K562 (cell line): Measurements from ENCODE around the gene COX5A. TPM values are rescaled to one million over a fixed set of nuclear protein-coding genes. Genes with fewer than 3 reads are reported as not detected.

Experiments
- BRD4 ChIP-seq: fragments of 200-600 bp; sonication (generic); IDR thresholded peaks from 2 replicates; pipeline ENCODE4 v1.6.1; 2017; ENCODE audit warnings: inconsistent platforms
- HDAC2 ChIP-seq: fragments of 450-650 bp; IDR thresholded peaks from 2 replicates; pipeline ENCODE4 v1.6.1; 2016; ENCODE audit warnings: mild to moderate bottlenecking
- HSF4 ChIP-seq: fragments of 250-450 bp; sonication (Bioruptor Pico); IDR thresholded peaks from 2 replicates; pipeline ENCODE4 v2.1.2; 2022; ENCODE audit warnings: mild to moderate bottlenecking, moderate library complexity, borderline replicate concordance
- MEF2A ChIP-seq: IDR thresholded peaks from 2 replicates; pipeline ENCODE4 v1.6.1; 2011; ENCODE audit warnings: low read depth, mild to moderate bottlenecking, low read length, moderate library complexity; ENCODE audit not compliant: control insufficient read depth
- POLR2G ChIP-seq: fragments of 200-400 bp; formaldehyde crosslinking; IDR thresholded peaks from 2 replicates; pipeline ENCODE4 v1.6.1; 2017; ENCODE audit warnings: low read depth, mild to moderate bottlenecking, antibody characterized with exemption, low read length, moderate library complexity
- RAD51 ChIP-seq: fragments of 450-650 bp; IDR thresholded peaks from 2 replicates; pipeline ENCODE4 v1.7.1; 2016; ENCODE audit warnings: low read depth, mild to moderate bottlenecking, borderline replicate concordance
- SIN3A ChIP-seq, 2 experiments: fragments of 150-350 bp in 1 of 2; IDR thresholded peaks; 2 replicates each; pipeline ENCODE4 v1.6.1; 2011 to 2016; ENCODE audit warnings: borderline replicate concordance in 2 of 2, low read depth in 2 of 2, low read length in 2 of 2, mild to moderate bottlenecking in 2 of 2, moderate library complexity in 2 of 2; ENCODE audit not compliant: control insufficient read depth in 1 of 2
- TAL1 ChIP-seq: fragments of 450-650 bp; IDR thresholded peaks from 2 replicates; pipeline ENCODE4 v1.6.1; 2016; ENCODE audit warnings: mild to moderate bottlenecking
- U2AF1 ChIP-seq: fragments of 200-400 bp; formaldehyde crosslinking; optimal IDR thresholded peaks from 2 replicates; pipeline ENCODE3; 2017; ENCODE audit warnings: mild to moderate bottlenecking, low read depth, low read length, moderate library complexity
- XRCC5 ChIP-seq: fragments of 200-400 bp; formaldehyde crosslinking; IDR thresholded peaks from 2 replicates; pipeline ENCODE4 v1.6.1; 2017; ENCODE audit warnings: low read depth, mild to moderate bottlenecking, low read length
- ZBTB12 ChIP-seq: fragments of 250-450 bp; sonication (Bioruptor Pico); IDR thresholded peaks from 2 replicates; pipeline ENCODE4 v1.4.0; 2020
- ZNF77 ChIP-seq: fragments of 250-450 bp; sonication (Bioruptor Pico); IDR thresholded peaks from 2 replicates; pipeline ENCODE4 v1.5.0; 2020
- polyA plus RNA-seq, 8 experiments: library from polyadenylated mRNA; depleted of rRNA in 4 of 8; stranded (reverse) in 5 of 8; unstranded in 3 of 8; fragments of >200 nt; fragmentation: Nextera tagmentation in 2 of 8; fragmentation: Illumina TruSeq in 1 of 8; extraction: Ambion mirVana in 2 of 8; extraction: Trizol in 1 of 8; gene quantifications; 2 replicates each; pipeline versions ENCODE4 v1.2.1 to v1.2.3, GENCODE V29; 2011 to 2014; ENCODE audit warnings: inconsistent platforms in 1 of 8, missing spikeins in 1 of 8
- total RNA-seq, 7 experiments: library from RNA; depleted of rRNA in 6 of 7; stranded (reverse); fragments of >200 nt in 6 of 7; fragmentation: Illumina TruSeq in 2 of 7; extraction: Trizol in 2 of 7; gene quantifications; 2 replicates each; pipeline versions ENCODE4 v1.2.1 to v1.2.3, GENCODE V29; 2011 to 2021; ENCODE audit warnings: low replicate concordance in 1 of 7
- TF ChIP-seq, protein P1 (sequence below): fragments of 150-350 bp; IDR thresholded peaks from 2 replicates; pipeline ENCODE4 v1.6.1; 2014; ENCODE audit warnings: low read depth, mild to moderate bottlenecking, low read length, borderline replicate concordance
- TF ChIP-seq, protein P2 (sequence below): fragments of 450-650 bp; formaldehyde crosslinking; IDR thresholded peaks from 2 replicates; pipeline ENCODE4 v1.4.0; 2020; ENCODE audit warnings: mild to moderate bottlenecking

The COX5A gene
- total and polyA plus RNA-seq, 9 of the 15 experiments (the other 6 are each of a cell fraction or from before 2014, with no cell fraction given), result 86.8 to 553 (median 371) TPM

- TF ChIP-seq, protein P1, sequence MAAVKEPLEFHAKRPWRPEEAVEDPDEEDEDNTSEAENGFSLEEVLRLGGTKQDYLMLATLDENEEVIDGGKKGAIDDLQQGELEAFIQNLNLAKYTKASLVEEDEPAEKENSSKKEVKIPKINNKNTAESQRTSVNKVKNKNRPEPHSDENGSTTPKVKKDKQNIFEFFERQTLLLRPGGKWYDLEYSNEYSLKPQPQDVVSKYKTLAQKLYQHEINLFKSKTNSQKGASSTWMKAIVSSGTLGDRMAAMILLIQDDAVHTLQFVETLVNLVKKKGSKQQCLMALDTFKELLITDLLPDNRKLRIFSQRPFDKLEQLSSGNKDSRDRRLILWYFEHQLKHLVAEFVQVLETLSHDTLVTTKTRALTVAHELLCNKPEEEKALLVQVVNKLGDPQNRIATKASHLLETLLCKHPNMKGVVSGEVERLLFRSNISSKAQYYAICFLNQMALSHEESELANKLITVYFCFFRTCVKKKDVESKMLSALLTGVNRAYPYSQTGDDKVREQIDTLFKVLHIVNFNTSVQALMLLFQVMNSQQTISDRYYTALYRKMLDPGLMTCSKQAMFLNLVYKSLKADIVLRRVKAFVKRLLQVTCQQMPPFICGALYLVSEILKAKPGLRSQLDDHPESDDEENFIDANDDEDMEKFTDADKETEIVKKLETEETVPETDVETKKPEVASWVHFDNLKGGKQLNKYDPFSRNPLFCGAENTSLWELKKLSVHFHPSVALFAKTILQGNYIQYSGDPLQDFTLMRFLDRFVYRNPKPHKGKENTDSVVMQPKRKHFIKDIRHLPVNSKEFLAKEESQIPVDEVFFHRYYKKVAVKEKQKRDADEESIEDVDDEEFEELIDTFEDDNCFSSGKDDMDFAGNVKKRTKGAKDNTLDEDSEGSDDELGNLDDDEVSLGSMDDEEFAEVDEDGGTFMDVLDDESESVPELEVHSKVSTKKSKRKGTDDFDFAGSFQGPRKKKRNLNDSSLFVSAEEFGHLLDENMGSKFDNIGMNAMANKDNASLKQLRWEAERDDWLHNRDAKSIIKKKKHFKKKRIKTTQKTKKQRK, result no peak
- no peak for TF ChIP-seq ZNF77 (CRISPR knock-in tag)
- no peak for TF ChIP-seq HSF4 (CRISPR knock-in tag)
- TF ChIP-seq U2AF1, result no peak
- TF ChIP-seq HDAC2, result peak; percentile 100
- peak; percentile 52; the same call in 1 of the 2 replicates for TF ChIP-seq MEF2A
- TF ChIP-seq SIN3A (IDR thresholded peaks at IDR 0.05; ENCODE audit: borderline replicate concordance in 2 of 2, control insufficient read depth in 1 of 2, low read depth in 2 of 2, low read length in 2 of 2), result peak in 1 of 2 experiments; percentile 39; a peak in 1 of 4 replicates
- no peak for TF ChIP-seq ZBTB12 (CRISPR knock-in tag)
- TF ChIP-seq RAD51, result 0 out of 2 replicates have a peak, but pooled peaks have one; percentile 21
- TF ChIP-seq XRCC5, result peak; percentile 40; the same call in 1 of the 2 replicates
- TF ChIP-seq, protein P2, sequence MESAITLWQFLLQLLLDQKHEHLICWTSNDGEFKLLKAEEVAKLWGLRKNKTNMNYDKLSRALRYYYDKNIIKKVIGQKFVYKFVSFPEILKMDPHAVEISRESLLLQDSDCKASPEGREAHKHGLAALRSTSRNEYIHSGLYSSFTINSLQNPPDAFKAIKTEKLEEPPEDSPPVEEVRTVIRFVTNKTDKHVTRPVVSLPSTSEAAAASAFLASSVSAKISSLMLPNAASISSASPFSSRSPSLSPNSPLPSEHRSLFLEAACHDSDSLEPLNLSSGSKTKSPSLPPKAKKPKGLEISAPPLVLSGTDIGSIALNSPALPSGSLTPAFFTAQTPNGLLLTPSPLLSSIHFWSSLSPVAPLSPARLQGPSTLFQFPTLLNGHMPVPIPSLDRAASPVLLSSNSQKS (CRISPR knock-in tag), result no peak
- TF ChIP-seq TAL1, result peak; percentile 99
- TF ChIP-seq POLR2G, result no peak
- no peak for TF ChIP-seq BRD4
These were observed 16.6 kb upstream of the COX5A start (continued) for GRCh38 chr15:74954515-74954914.
